CD4-positive, CD25-positive, alpha-beta regulatory T cell (primary cell): ENCODE data around the gene SHROOM3. TPM values are rescaled to one million over a fixed set of nuclear protein-coding genes. Genes with fewer than 3 reads are reported as not detected.

Experiments
- ATAC-seq, 2 donors: fragments of 150-1000 bp; cut with Tn5 transposase; one replicate each; pipeline ENCODE4 v1.10.0; 2021; ENCODE audit warnings: low read depth in 2 of 2, moderate number of reproducible peaks in 2 of 2, moderate library complexity in 1 of 2
- DNase-seq, 3 donors: peaks; one replicate each; pipeline versions ENCODE4 v3.0.0 to v3.0.0-alpha.2; 2012 to 2022; ENCODE audit warnings: mixed read lengths in 1 of 3
- H3K27ac ChIP-seq: one replicate; pipeline ENCODE4 v1.7.0; 2013; ENCODE audit warnings: mild to moderate bottlenecking, low read length; ENCODE audit not compliant: insufficient read depth, poor library complexity, severe bottlenecking
- H3K27me3 ChIP-seq: one replicate; pipeline ENCODE4 v1.7.0; 2013; ENCODE audit warnings: low read length; ENCODE audit not compliant: control insufficient read depth, insufficient read depth
- H3K36me3 ChIP-seq: one replicate; pipeline ENCODE4 v1.7.0; 2013; ENCODE audit warnings: mild to moderate bottlenecking, low read length, moderate library complexity; ENCODE audit not compliant: control insufficient read depth, insufficient read depth
- H3K4me1 ChIP-seq: 2 replicates; pipeline ENCODE4 v1.7.0; 2013; ENCODE audit warnings: mild to moderate bottlenecking, low read length; ENCODE audit not compliant: insufficient read depth, control insufficient read depth, poor library complexity, severe bottlenecking
- H3K4me3 ChIP-seq: one replicate; pipeline ENCODE4 v1.7.0; 2013; ENCODE audit warnings: low read depth, mild to moderate bottlenecking, low read length, moderate library complexity
- H3K9me3 ChIP-seq, 2 experiments: 1 replicate in 1 of 2; 2 replicates in 1 of 2; pipeline ENCODE4 v1.7.0; 2013; ENCODE audit warnings: low read length in 2 of 2, mild to moderate bottlenecking in 1 of 2, moderate library complexity in 1 of 2; ENCODE audit not compliant: control insufficient read depth in 2 of 2
- H3K27ac Mint-ChIP-seq, 3 donors: one replicate each; pipeline ENCODE4 v1.8.0; 2020 to 2022; ENCODE audit warnings: mild to moderate bottlenecking in 3 of 3, mixed read lengths in 3 of 3, moderate library complexity in 2 of 3
- H3K27me3 Mint-ChIP-seq: one replicate; pipeline ENCODE4 v1.8.0; 2022; ENCODE audit warnings: mild to moderate bottlenecking, mixed read lengths
- H3K36me3 Mint-ChIP-seq: one replicate; pipeline ENCODE4 v1.8.0; 2020; ENCODE audit warnings: mixed read lengths
- H3K4me1 Mint-ChIP-seq, 4 donors: one replicate each; pipeline ENCODE4 v1.8.0; 2020 to 2022; ENCODE audit warnings: mixed read lengths in 4 of 4, mild to moderate bottlenecking in 1 of 4
- H3K4me3 Mint-ChIP-seq, 4 donors: one replicate each; pipeline ENCODE4 v1.8.0; 2020 to 2022; ENCODE audit warnings: mild to moderate bottlenecking in 4 of 4, mixed read lengths in 4 of 4, moderate library complexity in 3 of 4
- H3K9me3 Mint-ChIP-seq, 7 donors: one replicate each; pipeline ENCODE4 v1.8.0; 2020 to 2022; ENCODE audit warnings: mixed read lengths in 7 of 7, mild to moderate bottlenecking in 3 of 7, moderate library complexity in 2 of 7
- polyA plus RNA-seq, 4 donors: library from polyadenylated mRNA; unstranded; fragments of 300-500 nt; fragmentation: Illumina TruSeq; gene quantifications; one replicate each; pipeline ENCODE4 v1.2.3, GENCODE V29; 2021
- total RNA-seq: library from RNA; stranded (reverse); gene quantifications from one replicate; pipeline ENCODE4 v1.2.3, GENCODE V29; 2022

The SHROOM3 gene
- total and polyA plus RNA-seq, 5 donors from 2014 or later, result not detected

DNA sequence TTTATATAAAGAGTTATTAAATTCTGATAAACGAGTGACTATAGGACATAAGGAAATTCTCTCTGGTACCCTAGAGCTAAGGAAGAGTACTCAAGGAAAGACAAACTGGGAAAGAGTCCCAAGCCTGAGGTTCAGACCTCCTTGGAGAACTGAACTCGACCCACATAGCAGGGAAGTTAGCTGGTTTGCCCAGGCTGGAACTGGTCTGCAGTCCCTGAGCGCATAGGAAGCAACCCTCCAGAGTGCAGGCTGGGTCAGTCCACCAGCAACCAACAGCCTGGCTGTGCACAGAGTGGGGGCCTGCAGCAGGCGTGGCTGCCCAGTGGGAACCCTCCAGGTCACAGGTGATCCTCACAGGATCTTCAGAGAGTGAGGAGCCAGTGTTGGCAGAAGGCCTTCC is 348.8 kb downstream of the SHROOM3 start:
- no peaks in the 10 kb centered on the region for H3K4me1 Mint-ChIP-seq
- peaks cover 37% of the 10 kb centered on the region for H3K27me3 Mint-ChIP-seq
- no peak overlapping the region for H3K27ac Mint-ChIP-seq
- H3K4me1 ChIP-seq, result no peaks in the 10 kb centered on the region
- H3K9me3 ChIP-seq, result no peaks in the 10 kb centered on the region
- H3K36me3 ChIP-seq, result no peaks in the 10 kb centered on the region
- H3K27ac ChIP-seq, result no peak overlapping the region
- ATAC-seq (no peak), DNase-seq (no peak)
- no peak overlapping the region for H3K4me3 ChIP-seq
- H3K9me3 Mint-ChIP-seq, result peaks cover 0 to 2% (median 0%) of the 10 kb centered on the region in 7 donors
- H3K27me3 ChIP-seq, result peaks cover 10% of the 10 kb centered on the region
- H3K36me3 Mint-ChIP-seq, result no peaks in the 10 kb centered on the region
- H3K4me3 Mint-ChIP-seq, result no peak overlapping the region

DNA sequence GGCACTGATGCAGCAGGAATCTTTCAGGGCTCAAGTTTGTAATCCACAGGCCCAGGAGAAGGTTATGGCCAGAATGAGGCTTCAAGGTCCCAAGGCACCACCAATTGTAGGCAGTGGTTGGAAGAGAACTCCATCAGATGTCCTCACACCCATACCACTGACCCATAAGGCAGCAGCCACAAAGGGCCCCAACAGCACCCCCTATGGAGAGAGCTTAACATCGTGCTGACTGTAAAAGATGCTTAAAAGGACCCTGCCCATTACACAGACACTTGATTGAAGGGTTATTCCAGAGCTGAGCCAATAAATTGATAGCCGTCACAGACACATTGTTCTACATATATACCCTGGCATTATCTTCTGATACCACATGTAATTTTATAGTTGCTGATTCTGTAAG is 349.2 kb downstream of the SHROOM3 start:
- H3K9me3 ChIP-seq, result no peaks in the 10 kb centered on the region
- H3K27ac ChIP-seq, result no peak overlapping the region
- no peak for DNase-seq
- Mint-ChIP-seq H3K4me1 (no peaks in the 10 kb centered on the region), H3K27me3 (peaks cover 39% of the 10 kb centered on the region), H3K36me3 (no peaks in the 10 kb centered on the region), H3K4me3 (no peak overlapping the region), H3K27ac (no peak overlapping the region), H3K9me3 (peaks cover 0 to 2% (median 0%) of the 10 kb centered on the region in 7 donors)
- H3K4me3 ChIP-seq, result no peak overlapping the region
- H3K27me3 ChIP-seq, result peaks cover 10% of the 10 kb centered on the region
- no peaks in the 10 kb centered on the region for H3K36me3 ChIP-seq
- ATAC-seq, result no peak
- no peaks in the 10 kb centered on the region for H3K4me1 ChIP-seq

- Histone ChIP-seq H3K27ac (no peak overlapping the region), H3K27me3 (peaks cover 7% of the 10 kb centered on the region), H3K9me3 (no peaks in the 10 kb centered on the region), H3K36me3 (no peaks in the 10 kb centered on the region), H3K4me1 (no peaks in the 10 kb centered on the region), H3K4me3 (no peak overlapping the region)
- ATAC-seq, result no peak
- H3K27me3 Mint-ChIP-seq, result peaks cover 42% of the 10 kb centered on the region
- DNase-seq, result no peak
- no peaks in the 10 kb centered on the region for H3K4me1 Mint-ChIP-seq
- H3K9me3 Mint-ChIP-seq, result peaks cover 0 to 4% (median 0%) of the 10 kb centered on the region in 7 donors
- no peaks in the 10 kb centered on the region for H3K36me3 Mint-ChIP-seq
- no peak overlapping the region for H3K27ac Mint-ChIP-seq
- H3K4me3 Mint-ChIP-seq, result no peak overlapping the region
These were observed 352.9 kb downstream of the SHROOM3 start for GRCh38 chr4:76787898-76788297.

DNA sequence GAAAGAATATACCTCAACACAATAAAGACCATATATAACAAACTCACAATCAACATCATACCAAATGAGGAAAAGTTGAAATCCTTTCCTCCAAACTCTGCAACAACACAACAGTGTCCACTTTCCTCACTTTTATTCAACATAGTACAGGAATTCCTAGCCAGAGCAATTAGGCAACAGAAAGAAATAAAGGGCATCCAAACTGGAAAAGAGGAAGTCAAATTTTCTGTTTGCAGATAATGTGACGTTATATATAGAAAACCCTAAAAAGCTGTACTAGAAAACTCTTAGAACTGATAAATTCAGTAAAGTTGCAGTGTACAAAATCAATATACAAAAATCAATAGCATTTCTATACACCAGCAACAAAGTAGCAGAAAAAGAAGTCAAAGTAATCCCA is 355.3 kb downstream of the SHROOM3 start:
- Histone ChIP-seq H3K9me3 (no peaks in the 10 kb centered on the region), H3K4me3 (no peak overlapping the region), H3K36me3 (no peaks in the 10 kb centered on the region), H3K27me3 (peaks cover 2% of the 10 kb centered on the region), H3K27ac (no peak overlapping the region), H3K4me1 (no peaks in the 10 kb centered on the region)
- ATAC-seq, result no peak
- Mint-ChIP-seq H3K27ac (no peak overlapping the region), H3K27me3 (peaks cover 33% of the 10 kb centered on the region), H3K36me3 (no peaks in the 10 kb centered on the region), H3K4me3 (no peak overlapping the region), H3K9me3 (peaks cover 0 to 4% (median 0%) of the 10 kb centered on the region in 7 donors), H3K4me1 (no peaks in the 10 kb centered on the region)
- no peak for DNase-seq

DNA sequence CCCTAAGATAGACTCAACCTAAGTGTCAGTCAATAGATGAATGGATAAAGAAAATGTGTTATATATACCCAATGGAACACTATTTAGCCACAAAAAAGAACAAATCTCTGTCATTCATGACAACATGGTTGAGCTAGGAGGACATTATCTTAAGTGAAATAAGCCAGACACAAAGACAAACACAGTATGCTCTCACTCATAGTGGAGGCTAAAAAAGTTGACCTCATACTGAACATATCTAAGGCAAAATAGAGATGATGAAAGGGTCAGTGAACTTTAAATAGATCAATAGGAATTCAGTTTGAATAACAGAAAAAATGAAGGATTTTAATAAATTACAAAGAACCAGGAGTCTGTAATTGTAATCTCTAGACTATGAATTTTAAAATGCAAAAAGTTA is 356.4 kb downstream of the SHROOM3 start:
- Histone ChIP-seq H3K27ac (no peak overlapping the region), H3K36me3 (no peaks in the 10 kb centered on the region), H3K9me3 (no peaks in the 10 kb centered on the region), H3K4me3 (no peak overlapping the region), H3K4me1 (no peaks in the 10 kb centered on the region), H3K27me3 (no peaks in the 10 kb centered on the region)
- Mint-ChIP-seq H3K36me3 (no peaks in the 10 kb centered on the region), H3K27me3 (peaks cover 30% of the 10 kb centered on the region), H3K9me3 (peaks cover 0 to 4% (median 0%) of the 10 kb centered on the region in 7 donors), H3K27ac (no peak overlapping the region), H3K4me3 (no peak overlapping the region), H3K4me1 (no peaks in the 10 kb centered on the region)
- ATAC-seq (no peak), DNase-seq (no peak)

DNA sequence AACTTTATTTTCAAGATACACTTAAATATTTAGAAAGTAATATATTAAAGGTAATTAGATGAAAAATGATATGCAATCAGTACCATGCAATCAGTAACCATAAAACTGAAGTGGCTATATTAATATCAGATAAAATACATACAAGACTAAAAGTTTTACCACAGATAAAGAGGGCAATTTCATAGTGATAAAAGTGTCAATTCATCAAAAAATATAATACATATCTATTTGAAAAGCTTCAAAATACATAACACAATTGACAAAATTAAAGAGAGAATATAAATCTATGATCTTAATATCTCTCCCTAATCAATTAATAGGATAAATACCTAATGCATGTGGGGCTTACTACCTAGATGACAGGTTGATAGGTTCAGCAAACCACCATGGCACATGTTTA is 357.4 kb downstream of the SHROOM3 start:
- H3K36me3 Mint-ChIP-seq, result no peaks in the 10 kb centered on the region
- Histone ChIP-seq H3K4me3 (no peak overlapping the region), H3K27ac (no peak overlapping the region), H3K4me1 (no peaks in the 10 kb centered on the region), H3K9me3 (no peaks in the 10 kb centered on the region), H3K36me3 (no peaks in the 10 kb centered on the region), H3K27me3 (no peaks in the 10 kb centered on the region)
- ATAC-seq, result no peak
- no peak for DNase-seq
- no peak overlapping the region for H3K4me3 Mint-ChIP-seq
- no peak overlapping the region for H3K27ac Mint-ChIP-seq
- H3K4me1 Mint-ChIP-seq, result no peaks in the 10 kb centered on the region
- H3K27me3 Mint-ChIP-seq, result peaks cover 30% of the 10 kb centered on the region
- peaks cover 0 to 4% (median 0%) of the 10 kb centered on the region in 7 donors for H3K9me3 Mint-ChIP-seq

DNA sequence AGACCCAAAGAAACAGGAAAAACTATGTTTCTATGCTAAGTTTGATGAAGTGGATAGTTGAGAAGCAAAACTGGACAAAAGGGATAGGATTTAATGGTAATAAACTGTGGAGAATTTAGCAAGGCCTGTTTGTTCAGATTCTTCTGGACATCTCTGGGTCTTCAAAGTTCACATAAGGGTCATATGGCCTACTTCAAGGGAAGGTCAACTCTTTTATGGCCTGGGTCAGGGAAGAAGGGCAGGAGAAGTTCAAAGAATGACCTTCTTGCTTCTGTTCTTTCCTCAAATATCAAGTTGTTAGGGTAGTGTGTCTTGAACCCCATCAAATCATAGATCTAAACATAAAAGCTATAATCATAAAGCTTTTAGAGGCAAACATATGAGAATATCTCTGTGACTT is 360.2 kb downstream of the SHROOM3 start:
- Mint-ChIP-seq H3K4me1 (peaks cover 0 to 2% (median 0%) of the 10 kb centered on the region in 4 donors), H3K27me3 (peaks cover 29% of the 10 kb centered on the region), H3K27ac (no peak overlapping the region), H3K9me3 (peaks cover 0 to 4% (median 0%) of the 10 kb centered on the region in 7 donors), H3K4me3 (no peak overlapping the region), H3K36me3 (no peaks in the 10 kb centered on the region)
- DNase-seq (no peak), ATAC-seq (no peak)
- no peak overlapping the region for H3K4me3 ChIP-seq
- no peak overlapping the region for H3K27ac ChIP-seq
- no peaks in the 10 kb centered on the region for H3K9me3 ChIP-seq
- H3K36me3 ChIP-seq, result no peaks in the 10 kb centered on the region
- no peaks in the 10 kb centered on the region for H3K4me1 ChIP-seq
- H3K27me3 ChIP-seq, result peaks cover 3% of the 10 kb centered on the region

GRCh38 chr4:76799140-76799539 is 364.1 kb downstream of the SHROOM3 start:
- DNase-seq (no peak), ATAC-seq (no peak)
- Histone ChIP-seq H3K36me3 (no peaks in the 10 kb centered on the region), H3K4me3 (no peak overlapping the region), H3K27me3 (peaks cover 3% of the 10 kb centered on the region), H3K4me1 (no peaks in the 10 kb centered on the region), H3K27ac (no peak overlapping the region), H3K9me3 (no peaks in the 10 kb centered on the region)
- H3K9me3 Mint-ChIP-seq, result peaks cover 0 to 6% (median 0%) of the 10 kb centered on the region in 7 donors
- H3K27ac Mint-ChIP-seq, result no peak overlapping the region
- H3K27me3 Mint-ChIP-seq, result peaks cover 32% of the 10 kb centered on the region
- H3K4me1 Mint-ChIP-seq, result peaks cover 0 to 2% (median 0%) of the 10 kb centered on the region in 4 donors
- no peaks in the 10 kb centered on the region for H3K36me3 Mint-ChIP-seq
- H3K4me3 Mint-ChIP-seq, result no peak overlapping the region
